ENCODE data around the gene VAMP3. TPM values are rescaled to one million over a fixed set of nuclear protein-coding genes. Genes with fewer than 3 reads are reported as not detected.

The VAMP3 gene
- total RNA-seq, 2 experiments from 2014 or later: 31.6 to 34.9 TPM

GRCh38 chr1:7745783-7746182 lies 25.3 kb upstream of the VAMP3 start:
- no peak for DNase-seq (ENCODE audit: low spot score)
- no peak overlapping the region for H3K27ac ChIP-seq (ENCODE audit: low read depth, low read length, poor library complexity, severe bottlenecking)
- intact Hi-C loops (cut with micrococcal nuclease; ENCODE audit: unreplicated experiment): no loop called here

DNA sequence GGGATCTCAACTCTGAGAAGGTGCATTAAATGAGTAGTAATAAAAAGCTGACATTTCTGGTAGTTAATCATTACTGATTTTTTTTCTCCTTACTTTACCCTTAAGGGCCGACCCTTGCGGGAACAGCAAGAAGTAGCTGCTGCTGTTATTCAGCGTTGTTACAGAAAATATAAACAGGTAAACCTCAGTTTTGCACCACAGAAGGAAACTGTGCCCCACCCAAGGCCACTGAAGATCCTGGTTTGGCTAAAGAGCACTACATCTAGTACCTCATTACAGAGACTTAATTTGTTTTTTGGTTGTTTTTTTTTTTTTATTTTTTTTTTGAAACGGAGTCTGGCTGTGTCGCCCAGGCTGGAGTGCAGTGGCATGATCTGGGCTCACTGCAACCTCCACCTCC lies 23.5 kb upstream of the VAMP3 start:
- no TSS peak for BruUV-seq (replicated peaks)
- intact Hi-C loops (cut with micrococcal nuclease; ENCODE audit: unreplicated experiment): no loop called here
- TF ChIP-seq EZH2phosphoT487 (IDR thresholded peaks at IDR 0.05; ENCODE audit: borderline replicate concordance, low read depth, low read length): no peak
- TF ChIP-seq, protein P1, sequence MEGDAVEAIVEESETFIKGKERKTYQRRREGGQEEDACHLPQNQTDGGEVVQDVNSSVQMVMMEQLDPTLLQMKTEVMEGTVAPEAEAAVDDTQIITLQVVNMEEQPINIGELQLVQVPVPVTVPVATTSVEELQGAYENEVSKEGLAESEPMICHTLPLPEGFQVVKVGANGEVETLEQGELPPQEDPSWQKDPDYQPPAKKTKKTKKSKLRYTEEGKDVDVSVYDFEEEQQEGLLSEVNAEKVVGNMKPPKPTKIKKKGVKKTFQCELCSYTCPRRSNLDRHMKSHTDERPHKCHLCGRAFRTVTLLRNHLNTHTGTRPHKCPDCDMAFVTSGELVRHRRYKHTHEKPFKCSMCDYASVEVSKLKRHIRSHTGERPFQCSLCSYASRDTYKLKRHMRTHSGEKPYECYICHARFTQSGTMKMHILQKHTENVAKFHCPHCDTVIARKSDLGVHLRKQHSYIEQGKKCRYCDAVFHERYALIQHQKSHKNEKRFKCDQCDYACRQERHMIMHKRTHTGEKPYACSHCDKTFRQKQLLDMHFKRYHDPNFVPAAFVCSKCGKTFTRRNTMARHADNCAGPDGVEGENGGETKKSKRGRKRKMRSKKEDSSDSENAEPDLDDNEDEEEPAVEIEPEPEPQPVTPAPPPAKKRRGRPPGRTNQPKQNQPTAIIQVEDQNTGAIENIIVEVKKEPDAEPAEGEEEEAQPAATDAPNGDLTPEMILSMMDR (conservative IDR thresholded peaks at IDR 0.05; ENCODE audit: low read length): no peak
- no peak for DNase-seq (ENCODE audit: low spot score)
- Histone ChIP-seq H4K20me1 (ENCODE audit: insufficient read depth, low read length) (no peaks in the 10 kb centered on the region), H3K4me1 (ENCODE audit: insufficient read depth, low read length, poor library complexity, severe bottlenecking) (no peaks in the 10 kb centered on the region), H3K27ac (ENCODE audit: low read depth, low read length, poor library complexity, severe bottlenecking) (no peak overlapping the region), H3K9me3 (ENCODE audit: low read length) (no peaks in the 10 kb centered on the region), H3K36me3 (ENCODE audit: insufficient read depth, low read length) (no peaks in the 10 kb centered on the region), H2AFZ (ENCODE audit: low read length) (no peak overlapping the region), H3K9me2 (ENCODE audit: insufficient read depth, low read length) (no peaks in the 10 kb centered on the region), H3K79me2 (ENCODE audit: insufficient read depth, low read depth, low read length) (no peaks in the 10 kb centered on the region), H3K4me2 (ENCODE audit: low read length) (no peak overlapping the region), H3K4me3 (ENCODE audit: low read depth, low read length, poor library complexity, severe bottlenecking) (no peak overlapping the region)
- ChIA-PET CTCF (ENCODE audit: unreplicated experiment) (no interaction called here), POLR2A (no interaction called here)

More at GRCh38 chr1:7745783-7746182, 25.3 kb upstream of the VAMP3 start:
- Histone ChIP-seq H3K4me3 (ENCODE audit: low read depth, low read length, poor library complexity, severe bottlenecking) (no peak overlapping the region), H3K36me3 (ENCODE audit: insufficient read depth, low read length) (no peaks in the 10 kb centered on the region), H4K20me1 (ENCODE audit: insufficient read depth, low read length) (no peaks in the 10 kb centered on the region), H3K79me2 (ENCODE audit: insufficient read depth, low read depth, low read length) (no peaks in the 10 kb centered on the region), H3K4me1 (ENCODE audit: insufficient read depth, low read length, poor library complexity, severe bottlenecking) (no peaks in the 10 kb centered on the region), H3K4me2 (ENCODE audit: low read length) (no peak overlapping the region), H2AFZ (ENCODE audit: low read length) (no peak overlapping the region), H3K9me3 (ENCODE audit: low read length) (no peaks in the 10 kb centered on the region), H3K9me2 (ENCODE audit: insufficient read depth, low read length) (no peaks in the 10 kb centered on the region)
- no TSS peak for BruUV-seq (replicated peaks)
- no peak for TF ChIP-seq EZH2phosphoT487 (IDR thresholded peaks at IDR 0.05; ENCODE audit: borderline replicate concordance, low read depth, low read length)
- TF ChIP-seq, protein P1 (conservative IDR thresholded peaks at IDR 0.05; ENCODE audit: low read length): no peak
- CTCF ChIA-PET (ENCODE audit: unreplicated experiment): no interaction called here
- POLR2A ChIA-PET: no interaction called here

DNA sequence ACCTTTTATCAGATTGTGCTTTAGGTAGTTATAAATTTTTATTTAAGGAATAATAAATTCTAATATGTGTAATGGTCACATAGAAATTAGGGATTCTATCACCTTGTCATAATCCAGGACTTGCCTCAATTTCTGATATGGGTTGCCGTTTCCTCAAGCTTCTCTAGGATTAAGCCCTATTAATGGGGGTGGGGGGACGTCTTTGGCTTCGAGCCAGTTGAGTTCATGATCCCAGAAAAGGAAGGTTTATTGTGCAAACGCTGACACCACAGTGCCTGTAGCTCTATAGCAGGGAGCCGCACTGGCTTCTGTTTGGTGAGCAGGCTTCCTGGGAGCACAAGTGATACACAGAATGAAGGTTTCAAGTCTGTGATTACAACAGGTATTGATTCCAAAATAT lies 22.0 kb upstream of the VAMP3 start:
- H3K9me2 ChIP-seq (ENCODE audit: insufficient read depth, low read length): no peaks in the 10 kb centered on the region
- H3K27ac ChIP-seq (ENCODE audit: low read depth, low read length, poor library complexity, severe bottlenecking): no peak overlapping the region
- no peak overlapping the region for H3K4me2 ChIP-seq (ENCODE audit: low read length)
- H3K4me3 ChIP-seq (ENCODE audit: low read depth, low read length, poor library complexity, severe bottlenecking): no peak overlapping the region
- intact Hi-C loops (cut with micrococcal nuclease; ENCODE audit: unreplicated experiment): no loop called here
- BruUV-seq (replicated peaks): no TSS peak
- no peaks in the 10 kb centered on the region for H3K9me3 ChIP-seq (ENCODE audit: low read length)
- no peaks in the 10 kb centered on the region for H3K36me3 ChIP-seq (ENCODE audit: insufficient read depth, low read length)
- no peaks in the 10 kb centered on the region for H3K79me2 ChIP-seq (ENCODE audit: insufficient read depth, low read depth, low read length)
- ChIA-PET CTCF (ENCODE audit: unreplicated experiment) (interaction anchor here (2.1 kb wide), 1 partner anchor 81 kb away, joined by 11 read pairs; no protein-coding TSS in a partner anchor), POLR2A (interaction anchor here (0.6 to 1.8 kb wide), 4 partner anchors 9 to 1086 kb away, joined by 3 to 7 read pairs (median 4); no protein-coding TSS in a partner anchor)
- no peak overlapping the region for H2AFZ ChIP-seq (ENCODE audit: low read length)
- H4K20me1 ChIP-seq (ENCODE audit: insufficient read depth, low read length): no peaks in the 10 kb centered on the region
- no peak for TF ChIP-seq EZH2phosphoT487 (IDR thresholded peaks at IDR 0.05; ENCODE audit: borderline replicate concordance, low read depth, low read length)
- TF ChIP-seq, protein P1 (conservative IDR thresholded peaks at IDR 0.05; ENCODE audit: low read length): no peak
- no peak for DNase-seq (ENCODE audit: low spot score)
- no peaks in the 10 kb centered on the region for H3K4me1 ChIP-seq (ENCODE audit: insufficient read depth, low read length, poor library complexity, severe bottlenecking)
